Measurements from ENCODE around the gene GAREM2. TPM values are rescaled to one million over a fixed set of nuclear protein-coding genes. Genes with fewer than 3 reads are reported as not detected.

Gene GAREM2
- total RNA-seq, 1 donor from 2014 or later = 8.2 TPM

DNA sequence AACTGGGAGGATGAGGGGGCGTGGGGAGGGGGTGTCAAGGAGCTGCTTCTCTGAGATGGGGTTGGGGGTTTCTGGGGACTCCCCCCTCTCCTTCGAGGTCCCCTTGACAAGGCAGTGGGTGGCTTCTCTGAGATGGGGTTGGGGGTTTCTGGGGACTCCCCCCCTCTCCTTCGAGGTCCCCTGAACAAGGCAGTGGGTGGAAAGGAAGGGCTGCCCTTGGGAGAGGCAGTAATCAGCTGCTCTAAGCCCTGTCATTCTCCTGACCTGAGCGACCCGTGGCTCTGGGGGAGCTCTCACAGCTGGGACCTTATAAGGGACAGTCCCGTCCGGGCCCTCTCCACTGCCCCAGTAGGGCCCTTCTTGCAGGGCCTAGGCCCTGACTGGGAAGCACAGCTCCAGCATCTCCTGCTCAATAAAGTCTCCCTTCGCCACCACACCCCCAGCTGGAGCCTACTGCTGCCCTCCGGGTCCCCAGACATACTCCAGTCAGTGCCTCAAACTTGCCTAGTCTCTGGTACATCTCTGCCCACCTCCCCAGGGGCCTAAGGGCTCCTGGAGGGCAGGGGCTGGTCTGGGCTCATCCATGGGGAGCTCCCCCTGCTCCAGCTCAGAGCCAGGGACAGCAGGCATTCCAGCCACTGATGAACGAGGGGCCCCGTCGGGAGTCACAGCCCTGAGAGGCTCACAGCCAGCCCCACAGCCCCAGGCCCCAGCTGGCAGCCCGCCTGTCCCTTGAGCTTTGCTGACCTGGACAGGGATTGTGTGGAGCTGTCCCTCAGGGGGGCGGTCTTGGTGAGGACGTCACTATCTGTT is 2.8 kb downstream of the GAREM2 start:
- H3K4me3 Mint-ChIP-seq = no peak overlapping the region
- intact Hi-C loops (cut with micrococcal nuclease) = no loop called here
- no peak for DNase-seq
- peaks cover 52% of the 10 kb centered on the region for H3K27me3 Mint-ChIP-seq
- no peak overlapping the region for H3K27ac Mint-ChIP-seq
- no peaks in the 10 kb centered on the region for H3K9me3 Mint-ChIP-seq
- peaks cover 15% of the 10 kb centered on the region for H3K4me1 Mint-ChIP-seq
- peaks cover 3% of the 10 kb centered on the region for H3K36me3 Mint-ChIP-seq (ENCODE audit: low read depth)

GRCh38 chr2:26176279-26176615 is 3.4 kb downstream of the GAREM2 start:
- no peaks in the 10 kb centered on the region for H3K9me3 Mint-ChIP-seq
- peaks cover 50% of the 10 kb centered on the region for H3K27me3 Mint-ChIP-seq
- peaks cover 3% of the 10 kb centered on the region for H3K36me3 Mint-ChIP-seq (ENCODE audit: low read depth)
- peaks cover 15% of the 10 kb centered on the region for H3K4me1 Mint-ChIP-seq
- no peak overlapping the region for H3K27ac Mint-ChIP-seq
- intact Hi-C loops (cut with micrococcal nuclease) = no loop called here
- no peak overlapping the region for H3K4me3 Mint-ChIP-seq
- DNase-seq = no peak

GRCh38 chr2:26177122-26177521 is 4.2 kb downstream of the GAREM2 start:
- no peak overlapping the region for H3K4me3 Mint-ChIP-seq
- H3K27ac Mint-ChIP-seq = no peak overlapping the region
- intact Hi-C loops (cut with micrococcal nuclease) = no loop called here
- H3K36me3 Mint-ChIP-seq (ENCODE audit: low read depth) = peaks cover 1% of the 10 kb centered on the region
- no peak for DNase-seq
- H3K4me1 Mint-ChIP-seq = peaks cover 12% of the 10 kb centered on the region
- H3K27me3 Mint-ChIP-seq = peaks cover 43% of the 10 kb centered on the region
- no peaks in the 10 kb centered on the region for H3K9me3 Mint-ChIP-seq

GRCh38 chr2:26178246-26178645 is 5.4 kb downstream of the GAREM2 start:
- intact Hi-C loops (cut with micrococcal nuclease) = no loop called here
- Mint-ChIP-seq H3K27ac (no peak overlapping the region), H3K4me3 (no peak overlapping the region), H3K27me3 (peaks cover 40% of the 10 kb centered on the region), H3K9me3 (no peaks in the 10 kb centered on the region), H3K4me1 (peaks cover 9% of the 10 kb centered on the region), H3K36me3 (ENCODE audit: low read depth) (peaks cover 1% of the 10 kb centered on the region)
- DNase-seq = no peak

- Mint-ChIP-seq H3K4me1 (peaks cover 12% of the 10 kb centered on the region), H3K9me3 (no peaks in the 10 kb centered on the region)
- intact Hi-C loops (cut with micrococcal nuclease) = no loop called here
Measured at GRCh38 chr2:26178746-26179436, 6.0 kb downstream of the GAREM2 start.

GRCh38 chr2:26179446-26179913 is 6.6 kb downstream of the GAREM2 start:
- no peaks in the 10 kb centered on the region for H3K36me3 Mint-ChIP-seq (ENCODE audit: low read depth)
- no peaks in the 10 kb centered on the region for H3K9me3 Mint-ChIP-seq
- intact Hi-C loops (cut with micrococcal nuclease) = no loop called here
- peak overlapping the region; percentile 64 for H3K4me3 Mint-ChIP-seq
- H3K27ac Mint-ChIP-seq = peak overlapping the region; percentile 35
- H3K27me3 Mint-ChIP-seq = peaks cover 35% of the 10 kb centered on the region
- no peak for DNase-seq
- H3K4me1 Mint-ChIP-seq = peaks cover 10% of the 10 kb centered on the region

More at GRCh38 chr2:26178746-26179436, 6.0 kb downstream of the GAREM2 start:
- DNase-seq = no peak
- peaks cover 1% of the 10 kb centered on the region for H3K36me3 Mint-ChIP-seq (ENCODE audit: low read depth)
- peak overlapping the region; percentile 64 for H3K4me3 Mint-ChIP-seq
- peaks cover 38% of the 10 kb centered on the region for H3K27me3 Mint-ChIP-seq
- peak overlapping the region; percentile 48 for H3K27ac Mint-ChIP-seq

- no peak overlapping the region for H3K27ac Mint-ChIP-seq
- peaks cover 18% of the 10 kb centered on the region for H3K4me1 Mint-ChIP-seq
- DNase-seq = no peak
- no peaks in the 10 kb centered on the region for H3K9me3 Mint-ChIP-seq
- intact Hi-C loops (cut with micrococcal nuclease) = loop anchor here (5.0 kb wide), 1 partner anchor 65 kb away; no protein-coding TSS in a partner anchor
- H3K27me3 Mint-ChIP-seq = peaks cover 18% of the 10 kb centered on the region
- no peak overlapping the region for H3K4me3 Mint-ChIP-seq
- H3K36me3 Mint-ChIP-seq (ENCODE audit: low read depth) = no peaks in the 10 kb centered on the region
Measured at GRCh38 chr2:26182441-26182840, 9.6 kb downstream of the GAREM2 start.

DNA sequence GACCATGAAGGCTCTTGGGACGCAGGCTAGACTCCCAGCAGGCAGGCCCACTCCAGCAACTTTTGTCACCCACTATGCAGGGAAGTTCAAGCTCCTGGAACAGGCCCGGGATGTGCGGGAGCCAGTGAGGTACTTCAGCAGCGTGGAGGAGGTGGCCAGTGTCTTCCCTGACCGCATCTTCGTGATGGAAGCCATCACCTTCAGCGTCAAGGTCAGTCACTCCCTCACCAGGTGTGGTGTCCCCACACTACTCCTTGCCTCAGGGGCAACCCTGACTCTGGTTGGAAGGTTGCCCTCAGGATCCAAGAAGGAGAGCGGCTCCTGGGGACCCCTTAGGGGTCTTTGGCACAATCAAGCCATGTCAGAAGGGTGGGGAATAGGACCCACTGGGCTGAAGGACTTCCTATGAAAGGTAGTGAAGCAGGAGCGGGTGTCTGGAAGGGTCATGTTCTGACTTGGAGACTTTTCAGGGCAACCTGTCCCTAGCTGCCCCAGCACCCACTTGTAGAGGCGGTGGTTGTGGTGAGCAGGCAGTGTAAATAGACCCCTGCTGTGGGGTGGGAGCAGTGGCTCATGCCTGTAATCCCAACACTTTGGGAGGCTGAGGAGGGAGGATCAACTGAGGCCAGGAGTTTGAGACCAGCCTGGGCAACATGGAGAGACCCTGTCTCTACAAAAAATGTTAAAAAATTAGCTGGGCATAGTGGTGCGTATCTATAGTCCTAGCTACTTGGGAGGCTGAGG is 10.2 kb downstream of the GAREM2 start:
- intact Hi-C loops (cut with micrococcal nuclease) = loop anchor here (5.0 kb wide), 1 partner anchor 64 kb away; no protein-coding TSS in a partner anchor
- H3K27ac Mint-ChIP-seq = peak overlapping the region; percentile 40
- peak overlapping the region; percentile 65 for H3K4me3 Mint-ChIP-seq

GRCh38 chr2:26184121-26184520 is 11.2 kb downstream of the GAREM2 start:
- Mint-ChIP-seq H3K36me3 (ENCODE audit: low read depth) (no peaks in the 10 kb centered on the region), H3K9me3 (no peaks in the 10 kb centered on the region), H3K4me1 (peaks cover 17% of the 10 kb centered on the region), H3K27me3 (peaks cover 15% of the 10 kb centered on the region), H3K4me3 (peak overlapping the region; percentile 65), H3K27ac (peak overlapping the region; percentile 76)
- intact Hi-C loops (cut with micrococcal nuclease) = loop anchor here (5.0 kb wide), 1 partner anchor 63 kb away; no protein-coding TSS in a partner anchor
- DNase-seq = no peak

More for the DNA sequence above, 10.2 kb downstream of the GAREM2 start:
- H3K36me3 Mint-ChIP-seq (ENCODE audit: low read depth) = no peaks in the 10 kb centered on the region
- peaks cover 18% of the 10 kb centered on the region for H3K4me1 Mint-ChIP-seq
- no peak for DNase-seq
- H3K9me3 Mint-ChIP-seq = no peaks in the 10 kb centered on the region
- peaks cover 17% of the 10 kb centered on the region for H3K27me3 Mint-ChIP-seq

- Mint-ChIP-seq H3K27ac (peak overlapping the region; percentile 58), H3K4me3 (peak overlapping the region; percentile 83), H3K9me3 (no peaks in the 10 kb centered on the region), H3K27me3 (peaks cover 12% of the 10 kb centered on the region), H3K4me1 (peaks cover 13% of the 10 kb centered on the region), H3K36me3 (ENCODE audit: low read depth) (no peaks in the 10 kb centered on the region)
- intact Hi-C loops (cut with micrococcal nuclease) = loop anchor here (5.0 kb wide), 1 partner anchor 63 kb away; no protein-coding TSS in a partner anchor
- peak; percentile 97 for DNase-seq
Measured at GRCh38 chr2:26184555-26185303, 11.8 kb downstream of the GAREM2 start.

- DNase-seq = no peak
- H3K4me3 Mint-ChIP-seq = peak overlapping the region; percentile 83
- no peaks in the 10 kb centered on the region for H3K9me3 Mint-ChIP-seq
- H3K4me1 Mint-ChIP-seq = peaks cover 13% of the 10 kb centered on the region
- intact Hi-C loops (cut with micrococcal nuclease) = no loop called here
- no peaks in the 10 kb centered on the region for H3K36me3 Mint-ChIP-seq (ENCODE audit: low read depth)
- peak overlapping the region; percentile 58 for H3K27ac Mint-ChIP-seq
- peaks cover 7% of the 10 kb centered on the region for H3K27me3 Mint-ChIP-seq
Measured at GRCh38 chr2:26185304-26185928, 12.5 kb downstream of the GAREM2 start.

DNA sequence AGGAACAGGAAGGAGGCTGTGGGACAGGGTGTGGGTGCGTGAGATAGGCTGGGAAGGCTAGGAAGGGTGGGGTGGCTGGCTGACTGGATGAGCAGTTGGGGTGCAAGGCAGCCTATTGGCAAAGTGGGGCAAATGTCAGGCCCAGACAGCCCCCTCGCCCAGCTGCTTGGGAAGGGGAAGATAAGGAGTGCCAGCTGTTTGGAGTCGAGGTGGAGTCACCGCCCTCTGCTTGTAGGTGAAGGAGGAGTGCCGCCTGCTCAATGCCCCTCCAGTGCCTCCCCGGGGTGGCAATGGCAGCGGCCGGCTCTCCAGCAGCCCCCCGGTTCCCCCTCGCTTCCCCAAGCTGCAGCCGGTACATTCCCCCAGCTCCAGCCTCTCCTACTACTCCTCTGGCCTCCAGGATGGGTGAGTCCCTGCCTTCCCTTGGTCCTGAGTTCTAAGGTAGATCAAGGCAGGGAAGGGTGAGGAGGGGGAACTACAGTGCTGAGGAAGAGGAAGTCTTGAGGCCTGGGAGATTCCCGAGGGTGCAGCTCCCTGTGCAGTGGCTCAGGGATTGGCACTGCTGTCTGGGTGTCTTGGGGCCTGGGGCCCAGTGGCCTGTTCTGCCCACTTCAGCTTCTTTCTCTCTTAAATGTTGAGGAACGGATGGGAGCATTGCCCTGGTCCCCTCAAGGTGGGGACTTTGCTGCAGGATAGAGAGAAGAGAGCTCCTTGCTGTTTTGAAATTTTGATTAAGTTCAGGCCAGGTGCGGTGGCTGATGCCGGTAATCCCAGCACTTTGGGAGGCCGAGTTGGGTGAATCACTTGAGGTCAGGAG is 13.3 kb downstream of the GAREM2 start:
- Mint-ChIP-seq H3K36me3 (ENCODE audit: low read depth) (peaks cover 4% of the 10 kb centered on the region), H3K4me1 (peaks cover 13% of the 10 kb centered on the region), H3K9me3 (no peaks in the 10 kb centered on the region), H3K27me3 (peaks cover 2% of the 10 kb centered on the region), H3K27ac (peak overlapping the region; percentile 14), H3K4me3 (peak overlapping the region; percentile 83)
- intact Hi-C loops (cut with micrococcal nuclease) = no loop called here
- DNase-seq = no peak
